DOHH2 (cell line): ENCODE results near the gene REEP2.

Source experiments
- H3F3A ChIP-seq: fragments of 200-600 bp; sonication (generic), shearing (Covaris generic); 2 replicates; pipeline ENCODE4 v1.6.0; 2016; ENCODE audit warnings: antibody characterized with exemption, mild to moderate bottlenecking; ENCODE audit not compliant: control insufficient read depth, insufficient read depth
- H3K27ac ChIP-seq: fragments of 200-600 bp; sonication (generic); 2 replicates; pipeline ENCODE4 v1.5.1; 2014; ENCODE audit warnings: low read depth, mild to moderate bottlenecking, low read length, moderate library complexity
- H3K27me3 ChIP-seq: fragments of 200-600 bp; sonication (generic); 2 replicates; pipeline ENCODE4 v1.6.1; 2014; ENCODE audit warnings: mild to moderate bottlenecking, low read length, mixed read lengths; ENCODE audit not compliant: control insufficient read depth
- H3K36me3 ChIP-seq: fragments of 200-600 bp; sonication (generic); 2 replicates; pipeline ENCODE4 v1.6.1; 2014; ENCODE audit warnings: mild to moderate bottlenecking, low read length, moderate library complexity, mixed read lengths; ENCODE audit not compliant: control insufficient read depth
- H3K4me1 ChIP-seq: fragments of 200-600 bp; sonication (generic); 2 replicates; pipeline ENCODE4 v1.6.1; 2014; ENCODE audit warnings: mild to moderate bottlenecking, low read length, mixed read lengths; ENCODE audit not compliant: control insufficient read depth
- H3K4me2 ChIP-seq: fragments of 200-600 bp; sonication (generic); 2 replicates; pipeline ENCODE4 v1.6.0; 2014; ENCODE audit warnings: mild to moderate bottlenecking, low read length, moderate library complexity
- H3K4me3 ChIP-seq: fragments of 200-600 bp; sonication (generic); 2 replicates; pipeline ENCODE4 v1.5.1; 2014; ENCODE audit warnings: mild to moderate bottlenecking, low read length, mixed read lengths
- H3K79me2 ChIP-seq: fragments of 200-600 bp; sonication (generic); 2 replicates; pipeline ENCODE4 v1.6.1; 2014; ENCODE audit warnings: mild to moderate bottlenecking, low read length, mixed read lengths; ENCODE audit not compliant: control insufficient read depth
- H3K9me2 ChIP-seq: fragments of 200-600 bp; sonication (generic); replicated peaks from 2 replicates; pipeline ENCODE4 v1.6.1; 2014; ENCODE audit warnings: mild to moderate bottlenecking, low read length, mixed read lengths; ENCODE audit not compliant: control insufficient read depth
- H3K9me3 ChIP-seq: fragments of 200-600 bp; sonication (generic); 2 replicates; pipeline ENCODE4 v1.6.1; 2014; ENCODE audit warnings: antibody characterized with exemption, low read length, mixed read lengths; ENCODE audit not compliant: control insufficient read depth, insufficient read depth
- H4K20me1 ChIP-seq: fragments of 200-600 bp; sonication (generic); 2 replicates; pipeline ENCODE4 v1.6.0; 2014; ENCODE audit warnings: low read depth, mild to moderate bottlenecking, antibody characterized with exemption, low read length, moderate library complexity; ENCODE audit not compliant: control insufficient read depth, insufficient read depth
- EZH2phosphoT487 ChIP-seq: fragments of 200-600 bp; sonication (generic); IDR thresholded peaks from 2 replicates; pipeline ENCODE4 v1.6.1; 2017; ENCODE audit warnings: borderline replicate concordance, mild to moderate bottlenecking, antibody characterized with exemption, low read length, moderate library complexity, mixed read lengths
- TF ChIP-seq, protein P1 (sequence below): fragments of 200-600 bp; sonication (generic); IDR thresholded peaks from one replicate; pipeline ENCODE4 v1.5.1; 2014; ENCODE audit warnings: antibody characterized with exemption, mild to moderate bottlenecking, low read depth, low read length; ENCODE audit not compliant: poor library complexity, severe bottlenecking

Gene REEP2

DNA sequence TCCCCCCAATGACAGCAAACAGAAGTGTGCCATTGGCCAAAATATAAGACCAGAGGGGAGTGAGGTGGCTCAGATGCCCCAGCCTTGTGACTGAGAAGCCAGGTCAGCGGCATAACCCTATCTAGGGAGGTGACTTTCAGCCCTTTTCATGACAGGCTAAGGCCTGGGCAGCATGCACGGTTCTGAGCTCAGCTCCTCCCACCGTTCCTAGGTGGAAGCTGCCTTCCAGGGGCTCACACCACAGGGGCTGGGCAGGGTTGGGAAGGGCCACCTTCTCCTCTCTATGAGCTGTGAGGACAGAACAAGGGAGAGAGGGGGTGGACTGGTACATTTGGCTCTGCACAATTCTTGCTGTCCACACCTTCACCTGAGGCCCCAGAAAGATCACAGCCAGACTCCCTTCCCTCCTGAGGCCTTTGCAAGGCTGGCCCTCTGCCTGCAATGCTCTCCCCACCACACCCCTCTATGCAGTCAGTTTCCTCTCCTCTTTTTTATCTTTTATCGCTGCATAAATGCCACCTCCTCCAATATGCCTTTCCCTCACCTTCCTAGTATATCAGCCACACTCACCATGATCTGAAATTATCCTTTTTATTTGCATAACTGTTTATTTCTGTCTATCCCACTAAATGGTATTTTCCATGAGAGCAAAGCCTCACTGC is 21.3 kb downstream of the REEP2 start:
- no peaks in the 10 kb centered on the region for H3F3A ChIP-seq
- H3K9me3 ChIP-seq: no peaks in the 10 kb centered on the region
- H3K27me3 ChIP-seq: peaks cover 6% of the 10 kb centered on the region; the same call in 1 of the 2 replicates
- H3K4me3 ChIP-seq: no peak overlapping the region
- H3K36me3 ChIP-seq: no peaks in the 10 kb centered on the region
- no peaks in the 10 kb centered on the region for H3K79me2 ChIP-seq
- H3K9me2 ChIP-seq: no peaks in the 10 kb centered on the region
- no peaks in the 10 kb centered on the region for H4K20me1 ChIP-seq
- peaks cover 34% of the 10 kb centered on the region for H3K4me1 ChIP-seq
- H3K27ac ChIP-seq: no peak overlapping the region
- H3K4me2 ChIP-seq: 0 out of 2 replicates have a peak overlapping the region, but pooled peaks have one; percentile 26
- TF ChIP-seq, protein P1, sequence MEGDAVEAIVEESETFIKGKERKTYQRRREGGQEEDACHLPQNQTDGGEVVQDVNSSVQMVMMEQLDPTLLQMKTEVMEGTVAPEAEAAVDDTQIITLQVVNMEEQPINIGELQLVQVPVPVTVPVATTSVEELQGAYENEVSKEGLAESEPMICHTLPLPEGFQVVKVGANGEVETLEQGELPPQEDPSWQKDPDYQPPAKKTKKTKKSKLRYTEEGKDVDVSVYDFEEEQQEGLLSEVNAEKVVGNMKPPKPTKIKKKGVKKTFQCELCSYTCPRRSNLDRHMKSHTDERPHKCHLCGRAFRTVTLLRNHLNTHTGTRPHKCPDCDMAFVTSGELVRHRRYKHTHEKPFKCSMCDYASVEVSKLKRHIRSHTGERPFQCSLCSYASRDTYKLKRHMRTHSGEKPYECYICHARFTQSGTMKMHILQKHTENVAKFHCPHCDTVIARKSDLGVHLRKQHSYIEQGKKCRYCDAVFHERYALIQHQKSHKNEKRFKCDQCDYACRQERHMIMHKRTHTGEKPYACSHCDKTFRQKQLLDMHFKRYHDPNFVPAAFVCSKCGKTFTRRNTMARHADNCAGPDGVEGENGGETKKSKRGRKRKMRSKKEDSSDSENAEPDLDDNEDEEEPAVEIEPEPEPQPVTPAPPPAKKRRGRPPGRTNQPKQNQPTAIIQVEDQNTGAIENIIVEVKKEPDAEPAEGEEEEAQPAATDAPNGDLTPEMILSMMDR: no peak
- TF ChIP-seq EZH2phosphoT487: no peak

DNA sequence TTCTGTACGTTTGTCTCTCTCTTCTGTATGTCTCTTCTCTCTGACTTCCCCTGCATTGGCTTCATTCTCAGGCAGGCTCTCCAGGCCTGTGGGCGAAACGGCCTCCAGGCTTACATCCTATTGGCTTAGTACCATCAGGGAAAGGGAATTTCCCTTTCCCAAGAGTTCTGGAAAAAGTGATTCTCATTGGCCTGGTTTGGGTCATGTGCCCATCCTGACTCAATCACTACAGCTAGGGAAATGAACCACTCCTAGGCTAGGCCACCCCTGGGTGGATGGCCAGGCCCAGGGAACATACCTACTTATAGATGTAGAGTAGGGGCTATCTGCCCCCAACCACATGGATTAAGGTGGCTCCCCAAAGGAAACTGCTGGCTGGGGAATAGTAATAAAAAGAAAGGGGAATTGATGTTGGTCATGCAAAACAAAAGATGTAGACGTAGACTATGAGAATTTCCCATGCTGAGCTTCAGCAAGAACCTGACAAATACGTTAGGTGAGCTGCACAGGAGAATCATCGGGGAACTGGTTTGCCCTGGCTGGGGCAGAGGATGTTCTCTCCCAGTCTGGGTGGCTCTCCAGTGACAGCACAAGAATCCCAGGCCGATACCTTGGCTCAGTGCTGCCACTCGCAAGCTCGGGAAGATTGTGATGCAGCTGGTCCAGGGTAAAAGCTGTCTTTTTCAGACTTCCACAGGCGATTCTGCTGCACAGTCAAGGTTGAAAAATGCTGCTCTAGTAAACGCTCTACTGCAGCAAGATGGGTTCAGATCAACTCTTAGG is 22.7 kb downstream of the REEP2 start:
- no peak overlapping the region for H3K4me2 ChIP-seq

DNA sequence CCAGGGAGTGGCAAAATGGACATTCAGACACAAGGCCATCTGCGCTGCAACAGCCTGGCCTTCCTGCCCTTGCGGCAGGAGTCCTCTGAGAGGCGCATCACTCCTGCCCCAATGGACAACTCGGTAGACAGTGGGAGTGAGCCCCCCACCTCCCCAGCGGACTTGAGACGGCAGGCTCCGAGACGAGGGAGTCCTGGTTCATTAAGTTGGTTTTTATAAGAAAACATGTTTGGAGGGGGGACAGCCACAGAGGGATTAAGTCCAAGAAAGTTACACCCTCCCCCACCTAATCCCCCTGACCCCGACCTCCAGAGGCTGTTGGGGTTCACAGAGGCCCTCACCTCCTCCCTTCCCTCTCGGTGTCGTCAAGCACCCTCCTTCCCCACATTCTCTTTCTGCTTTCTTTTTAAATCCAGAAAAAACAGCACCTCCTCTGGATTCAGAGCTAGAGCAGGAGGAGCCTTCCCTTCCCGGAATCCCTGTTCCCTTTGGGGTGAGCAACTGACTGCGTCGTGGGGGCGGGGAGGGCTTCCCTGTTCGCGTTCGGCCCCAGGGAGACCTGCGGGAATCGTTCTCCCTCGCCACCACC is 24.7 kb downstream of the REEP2 start:
- H3K27ac ChIP-seq: peak overlapping the region; percentile 79
- no peaks in the 10 kb centered on the region for H4K20me1 ChIP-seq
- peaks cover 21% of the 10 kb centered on the region for H3K27me3 ChIP-seq
- peaks cover 39% of the 10 kb centered on the region for H3K4me1 ChIP-seq
- no peaks in the 10 kb centered on the region for H3K36me3 ChIP-seq
- TF ChIP-seq, protein P1: no peak
- TF ChIP-seq EZH2phosphoT487: no peak
- H3K9me2 ChIP-seq: no peaks in the 10 kb centered on the region
- H3K9me3 ChIP-seq: no peaks in the 10 kb centered on the region
- H3K4me3 ChIP-seq: peak overlapping the region; percentile 96
- peak overlapping the region; percentile 98 for H3K4me2 ChIP-seq
- no peaks in the 10 kb centered on the region for H3K79me2 ChIP-seq
- H3F3A ChIP-seq: no peaks in the 10 kb centered on the region

More for the DNA sequence above, 22.7 kb downstream of the REEP2 start:
- H3K27me3 ChIP-seq: peaks cover 14% of the 10 kb centered on the region
- TF ChIP-seq, protein P1: no peak
- no peak for TF ChIP-seq EZH2phosphoT487
- peaks cover 40% of the 10 kb centered on the region for H3K4me1 ChIP-seq
- H4K20me1 ChIP-seq: no peaks in the 10 kb centered on the region
- no peaks in the 10 kb centered on the region for H3K79me2 ChIP-seq
- H3K4me3 ChIP-seq: no peak overlapping the region
- H3K36me3 ChIP-seq: no peaks in the 10 kb centered on the region
- no peaks in the 10 kb centered on the region for H3K9me2 ChIP-seq
- H3K9me3 ChIP-seq: no peaks in the 10 kb centered on the region
- no peak overlapping the region for H3K27ac ChIP-seq
- no peaks in the 10 kb centered on the region for H3F3A ChIP-seq
